ENCODE results near the gene ARMH1. TPM values are rescaled to one million over a fixed set of nuclear protein-coding genes. Genes with fewer than 3 reads are reported as not detected.

Gene ARMH1
- polyA plus RNA-seq, 1 of the 3 experiments (the other 2 are of a cell fraction) = 6.6 TPM

DNA sequence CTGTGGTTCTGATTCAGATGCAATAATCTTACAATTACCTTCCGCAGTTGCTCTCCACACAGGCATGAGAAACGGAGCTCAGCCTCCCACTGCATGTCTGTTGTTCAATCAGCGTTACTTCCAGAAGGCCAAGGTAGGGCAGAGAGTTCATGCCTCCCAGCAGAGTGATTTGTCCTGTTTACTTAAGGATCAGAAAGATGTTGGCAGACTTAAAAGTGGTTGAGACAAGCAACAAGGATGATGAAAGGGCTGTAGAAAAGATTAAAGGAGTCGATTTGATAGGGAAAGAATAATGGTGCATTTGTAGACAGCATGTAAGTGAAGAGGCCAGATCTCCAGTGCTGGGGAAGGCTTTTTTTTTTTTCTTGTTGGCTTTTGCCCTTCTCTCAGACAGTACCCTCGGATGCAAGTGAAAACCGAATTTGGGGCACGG is 26.6 kb downstream of the ARMH1 start:
- no peak overlapping the region for H3K4me3 ChIP-seq (ENCODE audit: low read depth in 2 of 2, low read length in 1 of 2)
- H3K27me3 ChIP-seq (ENCODE audit: insufficient read depth) = no peaks in the 10 kb centered on the region
- no peak overlapping the region for H3K27ac ChIP-seq (ENCODE audit: low read depth in 2 of 2, low read length in 1 of 2)
- WGBS (ENCODE audit: low lambda C conversion rate) = 76% methylated on average over 7 of the region's 7 CpGs
- H3K36me3 ChIP-seq (replicated peaks in 1 of 2; ENCODE audit: control insufficient read depth in 1 of 2, insufficient read depth in 2 of 2, low read length in 1 of 2) = no peaks in the 10 kb centered on the region
- no peaks in the 10 kb centered on the region for H3K79me2 ChIP-seq (ENCODE audit: insufficient read depth)
- H3F3A ChIP-seq (replicated peaks; ENCODE audit: insufficient read depth) = no peaks in the 10 kb centered on the region
- H4K20me1 ChIP-seq (ENCODE audit: insufficient read depth) = no peaks in the 10 kb centered on the region
- TF ChIP-seq FOXJ3 (CRISPR knock-in tag; IDR thresholded peaks at IDR 0.05) (no peak), FOXM1 (IDR thresholded peaks at IDR 0.05; ENCODE audit: low read depth) (no peak), TEAD4 (IDR thresholded peaks at IDR 0.05; ENCODE audit: borderline replicate concordance, insufficient read depth) (no peak)
- no peak overlapping the region for H3K4me2 ChIP-seq
- H3K4me1 ChIP-seq (ENCODE audit: control insufficient read depth in 1 of 2, insufficient read depth in 2 of 2, low read depth in 1 of 2, low read length in 1 of 2) = no peaks in the 10 kb centered on the region
- CTCF ChIA-PET = no interaction called here
- no peak overlapping the region for H2AFZ ChIP-seq (ENCODE audit: low read depth)
- POLR2A ChIA-PET = no interaction called here
- no peak for DNase-seq
- H3K9me2 ChIP-seq = no peaks in the 10 kb centered on the region
- no peaks in the 10 kb centered on the region for H3K9me3 ChIP-seq
- H3K9ac ChIP-seq = no peak overlapping the region

DNA sequence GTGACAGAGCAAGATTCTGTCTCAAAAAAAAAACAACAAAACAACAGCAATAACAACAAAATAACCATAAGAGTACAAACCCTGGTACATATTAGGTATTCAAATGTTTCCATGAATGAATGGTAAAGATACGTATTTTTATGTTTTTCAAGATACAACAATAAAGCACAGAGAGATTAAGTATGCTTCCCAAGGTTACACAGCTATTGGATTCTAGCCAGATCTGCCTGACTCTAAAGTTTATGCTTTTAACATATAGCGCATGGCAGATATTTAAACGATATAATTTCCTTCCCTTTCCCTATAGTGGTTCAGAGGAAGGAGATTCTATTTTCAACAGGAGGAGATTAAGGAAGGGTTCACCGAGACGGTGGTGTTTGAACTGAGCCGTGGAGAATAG is 31.0 kb downstream of the ARMH1 start:
- peaks cover 9% of the 10 kb centered on the region for H3F3A ChIP-seq (replicated peaks; ENCODE audit: insufficient read depth)
- no peak overlapping the region for H3K9ac ChIP-seq
- no peak overlapping the region for H2AFZ ChIP-seq (ENCODE audit: low read depth)
- no peaks in the 10 kb centered on the region for H3K9me3 ChIP-seq
- H3K4me3 ChIP-seq (ENCODE audit: low read depth in 2 of 2, low read length in 1 of 2) = no peak overlapping the region
- DNase-seq = no peak
- H4K20me1 ChIP-seq (ENCODE audit: insufficient read depth) = no peaks in the 10 kb centered on the region
- H3K36me3 ChIP-seq (replicated peaks in 1 of 2; ENCODE audit: control insufficient read depth in 1 of 2, insufficient read depth in 2 of 2, low read length in 1 of 2) = no peaks in the 10 kb centered on the region
- CTCF ChIA-PET = interaction anchor here (1.2 to 1.7 kb wide), 4 partner anchors 10 to 31 kb away, joined by 3 to 8 read pairs (median 3); partner anchors contain the start of genes ARMH1 and TMEM53
- POLR2A ChIA-PET = no interaction called here
- no peaks in the 10 kb centered on the region for H3K79me2 ChIP-seq (ENCODE audit: insufficient read depth)
- no peak overlapping the region for H3K27ac ChIP-seq (ENCODE audit: low read depth in 2 of 2, low read length in 1 of 2)
- H3K27me3 ChIP-seq (ENCODE audit: insufficient read depth) = no peaks in the 10 kb centered on the region
- TF ChIP-seq SMC3 (IDR thresholded peaks at IDR 0.05; ENCODE audit: low read depth, low read length) (no peak), FOXM1 (IDR thresholded peaks at IDR 0.05; ENCODE audit: low read depth) (no peak), MXI1 (IDR thresholded peaks at IDR 0.05; ENCODE audit: low read depth, low read length) (no peak), MEF2A (IDR thresholded peaks at IDR 0.05; ENCODE audit: borderline replicate concordance, low read depth) (no peak), EP300 (IDR thresholded peaks at IDR 0.05; ENCODE audit: borderline replicate concordance in 1 of 2, low read depth in 1 of 2, low read length in 1 of 2) (no peak), EZH2phosphoT487 (IDR thresholded peaks at IDR 0.05; ENCODE audit: borderline replicate concordance, low read depth) (no peak), IRF3 (IDR thresholded peaks at IDR 0.05; ENCODE audit: low read depth, low read length) (no peak)
- TF ChIP-seq, protein P1, sequence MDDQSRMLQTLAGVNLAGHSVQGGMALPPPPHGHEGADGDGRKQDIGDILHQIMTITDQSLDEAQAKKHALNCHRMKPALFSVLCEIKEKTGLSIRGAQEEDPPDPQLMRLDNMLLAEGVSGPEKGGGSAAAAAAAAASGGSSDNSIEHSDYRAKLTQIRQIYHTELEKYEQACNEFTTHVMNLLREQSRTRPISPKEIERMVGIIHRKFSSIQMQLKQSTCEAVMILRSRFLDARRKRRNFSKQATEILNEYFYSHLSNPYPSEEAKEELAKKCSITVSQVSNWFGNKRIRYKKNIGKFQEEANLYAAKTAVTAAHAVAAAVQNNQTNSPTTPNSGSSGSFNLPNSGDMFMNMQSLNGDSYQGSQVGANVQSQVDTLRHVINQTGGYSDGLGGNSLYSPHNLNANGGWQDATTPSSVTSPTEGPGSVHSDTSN (IDR thresholded peaks at IDR 0.05) = no peak
- no peaks in the 10 kb centered on the region for H3K9me2 ChIP-seq
- 0 out of 4 replicates have a peak, but pooled peaks cover 0 to 5% of the 10 kb centered on the region in 2 experiments for H3K4me1 ChIP-seq (ENCODE audit: control insufficient read depth in 1 of 2, insufficient read depth in 2 of 2, low read depth in 1 of 2, low read length in 1 of 2)
- H3K4me2 ChIP-seq = no peak overlapping the region
- 91% methylated on average over 6 of the region's 6 CpGs for WGBS (ENCODE audit: low lambda C conversion rate)
